Lung (tissue), 12 donors: ENCODE data around the gene PDE4B. TPM values are rescaled to one million over a fixed set of nuclear protein-coding genes. Genes with fewer than 3 reads are reported as not detected.

ENCODE experiments used
- ATAC-seq: fragments of 200-7000 bp; cut with Tn5 transposase; one replicate; pipeline ENCODE4 v1.9.1; 2020; ENCODE audit warnings: moderate number of reproducible peaks; ENCODE audit not compliant: insufficient read depth, low FRiP score
- DNase-seq, 3 donors: peaks; one replicate each; pipeline ENCODE4 v3.0.0-alpha.2; 2013 to 2017
- H3K27ac ChIP-seq, 2 donors: one replicate each; pipeline ENCODE4 v1.5.1; 2013; ENCODE audit warnings: mild to moderate bottlenecking in 2 of 2, moderate library complexity in 2 of 2, control low read depth in 1 of 2, inconsistent platforms in 1 of 2, low read depth in 1 of 2, low read length in 1 of 2
- H3K27me3 ChIP-seq, 3 donors: one replicate each; pipeline ENCODE4 v1.5.1; 2013; ENCODE audit warnings: low read length in 2 of 3; ENCODE audit not compliant: control insufficient read depth in 3 of 3, insufficient read depth in 3 of 3
- H3K36me3 ChIP-seq, 4 donors: one replicate each; pipeline ENCODE4 v1.5.1; 2013; ENCODE audit warnings: low read length in 4 of 4, mild to moderate bottlenecking in 1 of 4, moderate library complexity in 1 of 4; ENCODE audit not compliant: control insufficient read depth in 4 of 4, insufficient read depth in 4 of 4
- H3K4me1 ChIP-seq, 5 donors: one replicate each; pipeline ENCODE4 v1.5.1; 2013; ENCODE audit warnings: low read length in 5 of 5, mild to moderate bottlenecking in 2 of 5, moderate library complexity in 1 of 5; ENCODE audit not compliant: control insufficient read depth in 5 of 5, insufficient read depth in 5 of 5
- H3K4me3 ChIP-seq: one replicate; pipeline ENCODE4 v1.5.1; 2013; ENCODE audit warnings: mild to moderate bottlenecking, control low read depth, moderate library complexity
- H3K9ac ChIP-seq, 2 donors: one replicate each; pipeline ENCODE4 v1.5.1; 2013; ENCODE audit warnings: low read length in 2 of 2, control low read depth in 1 of 2; ENCODE audit not compliant: insufficient read depth in 1 of 2
- H3K9me3 ChIP-seq, 4 donors: one replicate each; pipeline ENCODE4 v1.5.1; 2013; ENCODE audit warnings: low read length in 3 of 4, mild to moderate bottlenecking in 1 of 4, moderate library complexity in 1 of 4; ENCODE audit not compliant: control insufficient read depth in 4 of 4, insufficient read depth in 3 of 4
- WGBS, 2 donors: extraction: QIAGEN DNeasy Blood & Tissue Kit; methylation state at CpG; one replicate each; pipeline ENCODE4 v1.1.7; 2013; 5-methylcytosine and 5-hydroxymethylcytosine counted together
- polyA plus RNA-seq, 2 donors: library from polyadenylated mRNA; stranded (reverse); fragments of 200-250 nt; gene quantifications; one replicate each; pipeline ENCODE4 v1.2.1, GENCODE V29; 2013
- total RNA-seq, 2 donors: library from RNA; depleted of rRNA in 1 of 2; stranded (reverse); fragments of >200 nt in 1 of 2; gene quantifications; one replicate each; pipeline ENCODE4 v1.2.1, GENCODE V29; 2014 to 2021
- TF ChIP-seq, protein P1 (sequence below): IDR thresholded peaks from 2 replicates; pipeline ENCODE4 v1.5.1; 2012; ENCODE audit warnings: mild to moderate bottlenecking; ENCODE audit errors: control extremely low read depth, extremely low read depth
- donor health status: control.
- donor health status: control.
- donor health status: Bipolar disorder and iron deficiency.
- donor health status: healthy.
- donor health status: DM: yes; HTN: yes; CAD: no.

Gene PDE4B
- total and polyA plus RNA-seq, 4 donors: 4.0 to 96.2 (median 20.2) TPM

DNA sequence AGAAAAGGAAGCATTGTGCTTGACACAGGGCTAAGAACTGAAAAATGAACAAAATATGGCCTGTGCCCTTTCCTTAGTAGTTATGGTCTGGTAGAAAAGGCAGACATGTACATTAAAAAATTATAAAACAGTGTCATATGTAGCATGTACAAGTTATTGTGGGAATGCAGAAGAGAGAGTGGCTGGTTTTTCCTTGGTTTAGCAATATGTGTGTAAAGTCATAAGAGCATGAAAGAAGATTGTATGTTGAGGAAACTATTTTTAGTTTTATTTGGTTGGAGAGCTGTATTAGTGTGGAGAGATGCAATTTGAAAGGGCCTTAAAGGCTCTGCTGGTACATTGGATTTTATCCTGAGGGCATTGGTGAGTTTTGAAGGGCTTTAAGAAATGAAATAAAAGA, 145.8 kb downstream of the PDE4B start:
- H3K9ac ChIP-seq: no peak overlapping the region
- TF ChIP-seq, protein P1, sequence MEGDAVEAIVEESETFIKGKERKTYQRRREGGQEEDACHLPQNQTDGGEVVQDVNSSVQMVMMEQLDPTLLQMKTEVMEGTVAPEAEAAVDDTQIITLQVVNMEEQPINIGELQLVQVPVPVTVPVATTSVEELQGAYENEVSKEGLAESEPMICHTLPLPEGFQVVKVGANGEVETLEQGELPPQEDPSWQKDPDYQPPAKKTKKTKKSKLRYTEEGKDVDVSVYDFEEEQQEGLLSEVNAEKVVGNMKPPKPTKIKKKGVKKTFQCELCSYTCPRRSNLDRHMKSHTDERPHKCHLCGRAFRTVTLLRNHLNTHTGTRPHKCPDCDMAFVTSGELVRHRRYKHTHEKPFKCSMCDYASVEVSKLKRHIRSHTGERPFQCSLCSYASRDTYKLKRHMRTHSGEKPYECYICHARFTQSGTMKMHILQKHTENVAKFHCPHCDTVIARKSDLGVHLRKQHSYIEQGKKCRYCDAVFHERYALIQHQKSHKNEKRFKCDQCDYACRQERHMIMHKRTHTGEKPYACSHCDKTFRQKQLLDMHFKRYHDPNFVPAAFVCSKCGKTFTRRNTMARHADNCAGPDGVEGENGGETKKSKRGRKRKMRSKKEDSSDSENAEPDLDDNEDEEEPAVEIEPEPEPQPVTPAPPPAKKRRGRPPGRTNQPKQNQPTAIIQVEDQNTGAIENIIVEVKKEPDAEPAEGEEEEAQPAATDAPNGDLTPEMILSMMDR: no peak
- H3K27me3 ChIP-seq: no peaks in the 10 kb centered on the region
- no peaks in the 10 kb centered on the region for H3K4me1 ChIP-seq
- DNase-seq: no peak
- no peak overlapping the region for H3K27ac ChIP-seq
- H3K4me3 ChIP-seq: no peak overlapping the region
- no peaks in the 10 kb centered on the region for H3K36me3 ChIP-seq
- no peaks in the 10 kb centered on the region for H3K9me3 ChIP-seq
- no peak for ATAC-seq

GRCh38 chr1:65939191-65939590, 146.5 kb downstream of the PDE4B start:
- no peaks in the 10 kb centered on the region for H3K9me3 ChIP-seq
- DNase-seq (no peak), ATAC-seq (no peak)
- no peak overlapping the region for H3K4me3 ChIP-seq
- TF ChIP-seq, protein P1: no peak
- no peak overlapping the region for H3K27ac ChIP-seq
- no peaks in the 10 kb centered on the region for H3K27me3 ChIP-seq
- no peak overlapping the region for H3K9ac ChIP-seq
- no peaks in the 10 kb centered on the region for H3K4me1 ChIP-seq
- H3K36me3 ChIP-seq: no peaks in the 10 kb centered on the region

GRCh38 chr1:65939636-65940035, 146.9 kb downstream of the PDE4B start:
- WGBS, 2 donors: 45% methylated on average over 2 of the region's 2 CpGs
- Histone ChIP-seq H3K9me3 (no peaks in the 10 kb centered on the region), H3K4me3 (no peak overlapping the region), H3K27ac (no peak overlapping the region), H3K27me3 (no peaks in the 10 kb centered on the region), H3K36me3 (no peaks in the 10 kb centered on the region), H3K4me1 (no peaks in the 10 kb centered on the region), H3K9ac (no peak overlapping the region)
- no peak for DNase-seq
- ATAC-seq: peak; percentile 53
- TF ChIP-seq, protein P1: no peak

DNA sequence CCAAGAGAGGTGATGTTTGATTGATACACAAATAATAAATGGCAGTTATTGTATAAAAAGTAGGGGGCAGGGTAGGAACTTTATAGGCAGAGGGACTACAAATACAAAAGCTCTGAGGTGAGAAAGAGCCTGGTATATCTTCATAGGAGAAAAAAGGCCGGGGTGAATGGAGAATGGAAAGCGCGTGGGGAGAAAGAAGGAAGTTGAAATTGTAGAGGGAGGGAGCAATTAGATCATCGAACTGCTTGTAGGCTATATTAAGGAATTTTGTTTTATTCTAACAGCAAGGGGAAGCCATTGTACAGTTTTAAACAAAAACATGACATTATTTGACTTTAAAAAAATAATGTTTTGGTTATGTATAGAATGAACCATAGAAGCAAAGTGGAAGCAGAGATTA, 147.4 kb downstream of the PDE4B start:
- TF ChIP-seq, protein P1: no peak
- no peak overlapping the region for H3K9ac ChIP-seq
- H3K27me3 ChIP-seq: no peaks in the 10 kb centered on the region
- H3K9me3 ChIP-seq: no peaks in the 10 kb centered on the region
- no peaks in the 10 kb centered on the region for H3K36me3 ChIP-seq
- WGBS, 2 donors: 75 to 76% methylated on average over 4 of the region's 4 CpGs
- no peaks in the 10 kb centered on the region for H3K4me1 ChIP-seq
- H3K4me3 ChIP-seq: no peak overlapping the region
- ATAC-seq: no peak
- H3K27ac ChIP-seq: no peak overlapping the region
- no peak for DNase-seq
